Suprapubic skin (tissue), 4 donors: ENCODE data around the gene NCMAP.

Experiments
- CTCF ChIP-seq, 2 donors: fragments of 200-600 bp in 1 of 2; fragments of 450-650 bp in 1 of 2; sonication (generic) in 1 of 2; IDR thresholded peaks; one replicate each; pipeline ENCODE4 v1.5.1; 2016 to 2019; ENCODE audit warnings: antibody characterized with exemption in 2 of 2, mild to moderate bottlenecking in 1 of 2, moderate library complexity in 1 of 2
- POLR2A ChIP-seq, 2 donors: fragments of 450-650 bp; IDR thresholded peaks; one replicate each; pipeline ENCODE4 v1.6.1; 2017; ENCODE audit warnings: antibody characterized with exemption in 2 of 2, mild to moderate bottlenecking in 2 of 2, moderate library complexity in 2 of 2
- POLR2AphosphoS5 ChIP-seq, 3 donors: sonication (generic); formaldehyde crosslinking; IDR thresholded peaks; one replicate each; pipeline ENCODE4 v1.6.1; 2017; ENCODE audit warnings: antibody characterized with exemption in 3 of 3

GRCh38 chr1:24642481-24643362, 86.8 kb downstream of the NCMAP start, which contains the start of gene SRRM1:
- TF ChIP-seq CTCF (IDR thresholded peaks at IDR 0.05) (no peak), POLR2AphosphoS5 (IDR thresholded peaks at IDR 0.05) (peak; percentile 99 to 100 (median 99)), POLR2A (IDR thresholded peaks at IDR 0.05) (peak; percentile 96 to 99)
